SU-DHL-6 (cell line): Measurements from ENCODE around the gene ACVR1.
"Not testable (repeated sequence)": the region's sequence is repeated elsewhere in the genome, so short reads cannot be mapped to it uniquely, and the experiment has no call there.

Experiments used
- H2AFZ ChIP-seq: fragments of 200-600 bp; sonication (generic); 2 replicates; pipeline ENCODE4 v1.6.1; 2014; ENCODE audit warnings: low read depth, mild to moderate bottlenecking, moderate library complexity, mixed read lengths, antibody characterized with exemption, low read length; ENCODE audit not compliant: severe bottlenecking
- H3F3A ChIP-seq: fragments of 200-600 bp; shearing (Covaris generic); 2 replicates; pipeline ENCODE4 v1.6.0; 2016; ENCODE audit warnings: antibody characterized with exemption, mild to moderate bottlenecking; ENCODE audit not compliant: insufficient read depth
- H3K27ac ChIP-seq: fragments of 200-600 bp; sonication (generic); 2 replicates; pipeline ENCODE4 v1.5.1; 2016; ENCODE audit warnings: low read depth, mild to moderate bottlenecking, low read length, moderate library complexity, mixed read lengths
- H3K27me3 ChIP-seq: fragments of 200-600 bp; sonication (generic), shearing (Covaris generic); 2 replicates; pipeline ENCODE4 v1.6.0; 2014; ENCODE audit warnings: mild to moderate bottlenecking, low read length
- H3K36me3 ChIP-seq: fragments of 200-600 bp; sonication (generic); 2 replicates; pipeline ENCODE4 v1.6.1; 2014; ENCODE audit warnings: mild to moderate bottlenecking, low read length, mixed read lengths
- H3K4me2 ChIP-seq: fragments of 300-600, 200-600 bp; shearing (Covaris generic), sonication (generic); 2 replicates; pipeline ENCODE4 v1.6.0; 2014; ENCODE audit warnings: low read length, low read depth, mild to moderate bottlenecking; ENCODE audit not compliant: poor library complexity, severe bottlenecking
- H3K4me3 ChIP-seq: fragments of 200-600 bp; sonication (generic); 2 replicates; pipeline ENCODE4 v1.5.1; 2014; ENCODE audit warnings: antibody characterized with exemption, low read length, mild to moderate bottlenecking, mixed read lengths; ENCODE audit not compliant: insufficient read depth, poor library complexity, severe bottlenecking
- H3K79me2 ChIP-seq: fragments of 200-600 bp; sonication (generic); 2 replicates; pipeline ENCODE4 v1.6.1; 2014; ENCODE audit warnings: mild to moderate bottlenecking, low read length, moderate library complexity; ENCODE audit not compliant: insufficient read depth
- H3K9ac ChIP-seq: fragments of 200-600 bp; sonication (generic); 2 replicates; pipeline ENCODE4 v1.7.0; 2014; ENCODE audit warnings: mild to moderate bottlenecking, low read length
- H3K9me2 ChIP-seq: fragments of 200-600 bp; sonication (generic); replicated peaks from 2 replicates; pipeline ENCODE4 v1.6.1; 2014; ENCODE audit warnings: low read length; ENCODE audit not compliant: insufficient read depth
- H3K9me3 ChIP-seq: fragments of 200-600 bp; sonication (generic); 2 replicates; pipeline ENCODE4 v1.6.1; 2014; ENCODE audit warnings: low read length, mixed read lengths; ENCODE audit not compliant: insufficient read depth
- H4K20me1 ChIP-seq: fragments of 200-600 bp; sonication (generic); 2 replicates; pipeline ENCODE4 v1.6.1; 2014; ENCODE audit warnings: low read depth, mild to moderate bottlenecking, antibody characterized with exemption, low read length, moderate library complexity, mixed read lengths
- CTCF ChIP-seq: fragments of 200-600 bp; sonication (generic); IDR thresholded peaks from one replicate; pipeline ENCODE4 v1.5.1; 2017; ENCODE audit warnings: antibody characterized with exemption, mild to moderate bottlenecking, low read length, moderate library complexity; ENCODE audit not compliant: insufficient read depth, poor library complexity, severe bottlenecking
- EZH2phosphoT487 ChIP-seq: fragments of 200-600 bp; sonication (generic), shearing (Covaris generic); conservative IDR thresholded peaks from 2 replicates; pipeline ENCODE4 v1.6.1; 2018; ENCODE audit warnings: mild to moderate bottlenecking, antibody characterized with exemption, low read length, moderate library complexity, mixed read lengths

Gene ACVR1

GRCh38 chr2:157830266-157830665 is 45.9 kb downstream of the ACVR1 start:
- H3K27ac ChIP-seq = no peak overlapping the region
- no peaks in the 10 kb centered on the region for H3K9me2 ChIP-seq
- no peak overlapping the region for H3K4me3 ChIP-seq
- no peaks in the 10 kb centered on the region for H3K36me3 ChIP-seq
- H3K9me3 ChIP-seq = no peaks in the 10 kb centered on the region
- no peaks in the 10 kb centered on the region for H3K27me3 ChIP-seq
- no peak overlapping the region for H3K9ac ChIP-seq
- TF ChIP-seq EZH2phosphoT487 (no peak), CTCF (no peak)
- H3K79me2 ChIP-seq = no peaks in the 10 kb centered on the region
- no peak overlapping the region for H2AFZ ChIP-seq
- H3F3A ChIP-seq = no peaks in the 10 kb centered on the region
- no peaks in the 10 kb centered on the region for H4K20me1 ChIP-seq
- no peak overlapping the region for H3K4me2 ChIP-seq

GRCh38 chr2:157827377-157827776 is 48.8 kb downstream of the ACVR1 start:
- no peaks in the 10 kb centered on the region for H3K9me3 ChIP-seq
- TF ChIP-seq CTCF = no peak
- TF ChIP-seq EZH2phosphoT487 = no peak
- H3K9me2 ChIP-seq = no peaks in the 10 kb centered on the region

GRCh38 chr2:157826644-157827043 is 49.5 kb downstream of the ACVR1 start:
- H3K9me3 ChIP-seq, H3K4me2 ChIP-seq, H3K27me3 ChIP-seq, H3K9me2 ChIP-seq, H3K27ac ChIP-seq, H3F3A ChIP-seq, H4K20me1 ChIP-seq, H3K4me3 ChIP-seq, H3K36me3 ChIP-seq, H2AFZ ChIP-seq, H3K9ac ChIP-seq, H3K79me2 ChIP-seq: not testable (repeated sequence)

More at GRCh38 chr2:157827377-157827776, 48.8 kb downstream of the ACVR1 start:
- H3F3A ChIP-seq = no peaks in the 10 kb centered on the region
- no peak overlapping the region for H2AFZ ChIP-seq
- no peak overlapping the region for H3K4me2 ChIP-seq
- no peaks in the 10 kb centered on the region for H4K20me1 ChIP-seq
- no peak overlapping the region for H3K27ac ChIP-seq
- no peak overlapping the region for H3K4me3 ChIP-seq
- no peaks in the 10 kb centered on the region for H3K79me2 ChIP-seq
- no peaks in the 10 kb centered on the region for H3K36me3 ChIP-seq
- no peak overlapping the region for H3K9ac ChIP-seq
- no peaks in the 10 kb centered on the region for H3K27me3 ChIP-seq

- H3K4me3 ChIP-seq = no peak overlapping the region
- no peaks in the 10 kb centered on the region for H3K9me2 ChIP-seq
Observed at GRCh38 chr2:157825885-157826284, 50.2 kb downstream of the ACVR1 start.

More at GRCh38 chr2:157825885-157826284, 50.2 kb downstream of the ACVR1 start:
- Histone ChIP-seq H3K9ac (no peak overlapping the region), H3K27ac (no peak overlapping the region), H3K36me3 (no peaks in the 10 kb centered on the region), H3F3A (no peaks in the 10 kb centered on the region), H4K20me1 (no peaks in the 10 kb centered on the region), H2AFZ (no peak overlapping the region), H3K79me2 (no peaks in the 10 kb centered on the region), H3K27me3 (no peaks in the 10 kb centered on the region), H3K9me3 (no peaks in the 10 kb centered on the region), H3K4me2 (no peak overlapping the region)
- no peak for TF ChIP-seq CTCF
- TF ChIP-seq EZH2phosphoT487 = no peak
